Measurements from ENCODE around the gene FAM228B.
"Not testable (repeated sequence)": the region's sequence is repeated elsewhere in the genome, so short reads cannot be mapped to it uniquely, and the experiment has no call there.

The FAM228B gene

DNA sequence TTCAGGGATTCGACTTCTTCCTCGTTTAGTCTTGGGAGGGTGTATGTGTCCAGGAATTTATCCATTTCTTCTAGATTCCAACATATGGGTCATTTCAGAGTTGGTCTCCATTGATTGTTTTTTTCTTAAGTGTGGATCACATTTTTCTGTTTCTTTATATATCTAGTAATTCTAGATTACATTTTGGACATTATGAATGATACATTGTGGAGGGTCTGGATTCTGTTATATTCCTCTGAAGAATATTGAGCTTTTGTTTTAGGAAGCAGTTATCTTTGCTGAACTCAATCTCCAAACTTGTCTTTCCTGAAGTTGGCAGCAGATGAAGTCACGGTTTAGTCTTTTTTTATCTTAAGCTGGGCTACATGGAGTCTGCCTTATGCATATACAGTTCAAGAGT, 9.3 kb downstream of the FAM228B start:
- H3K27me3 ChIP-seq (ENCODE audit: insufficient read depth, poor library complexity, severe bottlenecking) = no peaks in the 10 kb centered on the region
- H3K4me3 ChIP-seq (replicated peaks; ENCODE audit: insufficient read depth, low read length) = no peak overlapping the region
- TF ChIP-seq POLR2AphosphoS5 (IDR thresholded peaks at IDR 0.05; ENCODE audit: low read depth) (no peak), GABPA (IDR thresholded peaks at IDR 0.05; ENCODE audit: low read depth) (no peak), SPI1 (IDR thresholded peaks at IDR 0.05; ENCODE audit: borderline replicate concordance, low read depth) (no peak)
- TF ChIP-seq, protein P1, sequence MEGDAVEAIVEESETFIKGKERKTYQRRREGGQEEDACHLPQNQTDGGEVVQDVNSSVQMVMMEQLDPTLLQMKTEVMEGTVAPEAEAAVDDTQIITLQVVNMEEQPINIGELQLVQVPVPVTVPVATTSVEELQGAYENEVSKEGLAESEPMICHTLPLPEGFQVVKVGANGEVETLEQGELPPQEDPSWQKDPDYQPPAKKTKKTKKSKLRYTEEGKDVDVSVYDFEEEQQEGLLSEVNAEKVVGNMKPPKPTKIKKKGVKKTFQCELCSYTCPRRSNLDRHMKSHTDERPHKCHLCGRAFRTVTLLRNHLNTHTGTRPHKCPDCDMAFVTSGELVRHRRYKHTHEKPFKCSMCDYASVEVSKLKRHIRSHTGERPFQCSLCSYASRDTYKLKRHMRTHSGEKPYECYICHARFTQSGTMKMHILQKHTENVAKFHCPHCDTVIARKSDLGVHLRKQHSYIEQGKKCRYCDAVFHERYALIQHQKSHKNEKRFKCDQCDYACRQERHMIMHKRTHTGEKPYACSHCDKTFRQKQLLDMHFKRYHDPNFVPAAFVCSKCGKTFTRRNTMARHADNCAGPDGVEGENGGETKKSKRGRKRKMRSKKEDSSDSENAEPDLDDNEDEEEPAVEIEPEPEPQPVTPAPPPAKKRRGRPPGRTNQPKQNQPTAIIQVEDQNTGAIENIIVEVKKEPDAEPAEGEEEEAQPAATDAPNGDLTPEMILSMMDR (IDR thresholded peaks at IDR 0.05; ENCODE audit: insufficient read depth, low read length) = no peak
- TF ChIP-seq, protein P2, sequence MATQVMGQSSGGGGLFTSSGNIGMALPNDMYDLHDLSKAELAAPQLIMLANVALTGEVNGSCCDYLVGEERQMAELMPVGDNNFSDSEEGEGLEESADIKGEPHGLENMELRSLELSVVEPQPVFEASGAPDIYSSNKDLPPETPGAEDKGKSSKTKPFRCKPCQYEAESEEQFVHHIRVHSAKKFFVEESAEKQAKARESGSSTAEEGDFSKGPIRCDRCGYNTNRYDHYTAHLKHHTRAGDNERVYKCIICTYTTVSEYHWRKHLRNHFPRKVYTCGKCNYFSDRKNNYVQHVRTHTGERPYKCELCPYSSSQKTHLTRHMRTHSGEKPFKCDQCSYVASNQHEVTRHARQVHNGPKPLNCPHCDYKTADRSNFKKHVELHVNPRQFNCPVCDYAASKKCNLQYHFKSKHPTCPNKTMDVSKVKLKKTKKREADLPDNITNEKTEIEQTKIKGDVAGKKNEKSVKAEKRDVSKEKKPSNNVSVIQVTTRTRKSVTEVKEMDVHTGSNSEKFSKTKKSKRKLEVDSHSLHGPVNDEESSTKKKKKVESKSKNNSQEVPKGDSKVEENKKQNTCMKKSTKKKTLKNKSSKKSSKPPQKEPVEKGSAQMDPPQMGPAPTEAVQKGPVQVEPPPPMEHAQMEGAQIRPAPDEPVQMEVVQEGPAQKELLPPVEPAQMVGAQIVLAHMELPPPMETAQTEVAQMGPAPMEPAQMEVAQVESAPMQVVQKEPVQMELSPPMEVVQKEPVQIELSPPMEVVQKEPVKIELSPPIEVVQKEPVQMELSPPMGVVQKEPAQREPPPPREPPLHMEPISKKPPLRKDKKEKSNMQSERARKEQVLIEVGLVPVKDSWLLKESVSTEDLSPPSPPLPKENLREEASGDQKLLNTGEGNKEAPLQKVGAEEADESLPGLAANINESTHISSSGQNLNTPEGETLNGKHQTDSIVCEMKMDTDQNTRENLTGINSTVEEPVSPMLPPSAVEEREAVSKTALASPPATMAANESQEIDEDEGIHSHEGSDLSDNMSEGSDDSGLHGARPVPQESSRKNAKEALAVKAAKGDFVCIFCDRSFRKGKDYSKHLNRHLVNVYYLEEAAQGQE (IDR thresholded peaks at IDR 0.05; ENCODE audit: insufficient replicate concordance, low read depth) = no peak
- DNase-seq (ENCODE audit: low read depth in 1 of 2, low spot score in 1 of 2) = no peak
- no peak overlapping the region for H3K27ac ChIP-seq (replicated peaks)

DNA sequence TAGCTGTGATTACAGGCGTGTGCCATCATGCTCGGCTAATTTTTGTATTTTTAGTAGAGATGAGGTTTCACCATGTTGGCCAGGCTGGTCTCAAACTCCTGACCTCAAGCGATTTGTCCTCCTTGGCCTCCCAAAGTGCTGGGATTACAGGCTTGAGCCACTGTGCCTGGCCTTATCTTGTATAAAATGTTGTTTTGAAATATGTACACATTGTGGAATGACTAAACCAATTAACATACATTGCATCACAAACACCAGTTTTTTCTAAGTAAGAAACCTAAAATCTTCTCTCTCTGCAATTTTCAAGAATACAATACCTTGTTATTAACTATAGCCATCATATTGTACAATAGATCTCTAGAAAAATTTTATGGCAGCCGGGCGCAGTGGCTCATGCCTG, 17.0 kb downstream of the FAM228B start:
- DNase-seq (ENCODE audit: low read depth in 1 of 2, low spot score in 1 of 2); H3K27me3 ChIP-seq (ENCODE audit: insufficient read depth, poor library complexity, severe bottlenecking); H3K27ac ChIP-seq (replicated peaks); H3K4me3 ChIP-seq (replicated peaks; ENCODE audit: insufficient read depth, low read length): not testable (repeated sequence)

DNA sequence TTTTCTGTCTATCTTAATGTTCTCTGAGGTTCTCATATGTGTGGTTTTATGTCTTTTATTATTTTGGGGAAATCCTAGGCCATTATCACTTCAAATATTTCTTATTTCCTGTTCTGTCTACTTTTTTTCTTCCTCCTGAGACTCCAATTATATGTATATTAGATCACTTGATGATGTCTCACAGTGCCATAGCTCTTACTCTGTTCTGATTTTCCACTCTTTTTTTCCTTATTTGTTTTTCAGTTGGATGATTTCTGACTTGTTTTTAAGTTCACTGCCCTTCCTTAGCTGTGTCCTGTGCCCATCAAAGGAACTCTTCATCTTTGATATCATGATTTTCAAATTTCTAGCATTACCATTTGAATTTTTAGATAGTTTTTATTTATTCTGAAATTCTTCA, 24.1 kb downstream of the FAM228B start:
- H3K27me3 ChIP-seq (ENCODE audit: insufficient read depth, poor library complexity, severe bottlenecking) = no peaks in the 10 kb centered on the region
- H3K27ac ChIP-seq (replicated peaks) = no peak overlapping the region
- TF ChIP-seq, protein P1 (IDR thresholded peaks at IDR 0.05; ENCODE audit: insufficient read depth, low read length) = no peak
- H3K4me3 ChIP-seq (replicated peaks; ENCODE audit: insufficient read depth, low read length) = no peak overlapping the region
- no peak for DNase-seq (ENCODE audit: low read depth in 1 of 2, low spot score in 1 of 2)

DNA sequence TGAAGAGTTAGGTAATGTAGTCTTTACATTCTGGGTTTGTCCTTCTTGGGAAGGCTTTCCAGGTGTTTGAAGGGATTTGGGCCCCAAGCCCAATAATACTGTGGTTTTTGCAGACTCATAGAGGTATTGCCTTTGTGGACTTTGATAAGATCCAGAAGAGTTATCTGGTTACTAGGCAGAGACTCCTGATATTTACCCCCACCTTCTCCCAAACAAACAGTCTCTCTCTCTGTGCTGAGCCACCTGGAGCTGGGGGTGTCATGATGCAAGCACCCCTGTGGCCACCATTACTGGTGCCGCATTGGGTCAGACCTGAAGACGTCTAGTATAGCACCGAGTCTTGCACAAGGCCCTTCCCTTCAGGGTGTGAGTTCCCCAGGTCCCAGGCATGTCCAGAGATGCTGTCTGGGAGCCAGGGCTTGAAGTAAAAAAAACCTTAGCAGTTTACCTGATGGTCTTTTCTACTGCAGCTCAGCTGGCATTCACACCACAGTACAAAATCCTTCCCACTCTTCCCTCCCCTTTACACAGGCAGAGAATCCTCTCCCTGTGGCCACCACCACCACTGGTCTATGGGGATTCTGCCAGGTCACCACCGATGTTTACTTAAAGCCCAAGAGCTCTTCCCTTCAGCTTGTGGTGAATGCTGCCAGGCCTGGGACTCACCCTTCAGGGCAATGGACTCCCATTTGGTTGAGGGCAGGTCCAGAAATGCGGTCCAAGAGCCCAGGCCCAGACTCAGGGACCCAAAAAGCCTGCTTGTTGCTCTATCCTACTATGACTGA, 29.3 kb downstream of the FAM228B start:
- TF ChIP-seq POLR2AphosphoS5 (IDR thresholded peaks at IDR 0.05; ENCODE audit: low read depth) (no peak), SPI1 (IDR thresholded peaks at IDR 0.05; ENCODE audit: borderline replicate concordance, low read depth) (no peak), GABPA (IDR thresholded peaks at IDR 0.05; ENCODE audit: low read depth) (no peak)
- TF ChIP-seq, protein P1 (IDR thresholded peaks at IDR 0.05; ENCODE audit: insufficient read depth, low read length) = no peak
- TF ChIP-seq, protein P2 (IDR thresholded peaks at IDR 0.05; ENCODE audit: insufficient replicate concordance, low read depth) = no peak
- DNase-seq (ENCODE audit: low read depth in 1 of 2, low spot score in 1 of 2) = no peak
- Histone ChIP-seq H3K27me3 (ENCODE audit: insufficient read depth, poor library complexity, severe bottlenecking) (no peaks in the 10 kb centered on the region), H3K4me3 (replicated peaks; ENCODE audit: insufficient read depth, low read length) (no peak overlapping the region), H3K27ac (replicated peaks) (no peak overlapping the region)

Data from HL-60 (cell line).